Ishikawa (cell line): Measurements from ENCODE around the gene SMOC1.

Experiments
- CEBPB ChIP-seq: IDR thresholded peaks from 2 replicates; pipeline ENCODE4 v1.6.1; 2012
- CREB1 ChIP-seq: IDR thresholded peaks from 2 replicates; pipeline ENCODE4 v1.6.1; 2012; ENCODE audit warnings: low read depth
- EGR1 ChIP-seq: IDR thresholded peaks from 2 replicates; pipeline ENCODE4 v1.6.1; 2012
- EP300 ChIP-seq: IDR thresholded peaks from 2 replicates; pipeline ENCODE4 v1.6.1; 2012; ENCODE audit warnings: borderline replicate concordance
- MAX ChIP-seq: IDR thresholded peaks from 2 replicates; pipeline ENCODE4 v1.6.1; 2012
- NFIC ChIP-seq: IDR thresholded peaks from 2 replicates; pipeline ENCODE4 v1.6.1; 2012
- RAD21 ChIP-seq: IDR thresholded peaks from 2 replicates; pipeline ENCODE4 v1.6.1; 2012; ENCODE audit warnings: low read depth
- REST ChIP-seq: IDR thresholded peaks from 2 replicates; pipeline ENCODE4 v1.6.1; 2012; ENCODE audit warnings: low read depth, mild to moderate bottlenecking
- TAF1 ChIP-seq: IDR thresholded peaks from 2 replicates; pipeline ENCODE4 v1.6.1; 2012; ENCODE audit warnings: low read depth, mild to moderate bottlenecking
- TCF12 ChIP-seq: IDR thresholded peaks from 2 replicates; pipeline ENCODE4 v1.6.1; 2012; ENCODE audit warnings: low read depth
- TEAD4 ChIP-seq: IDR thresholded peaks from 2 replicates; pipeline ENCODE4 v1.6.1; 2012
- USF1 ChIP-seq: IDR thresholded peaks from 2 replicates; pipeline ENCODE4 v1.6.1; 2012
- YY1 ChIP-seq: IDR thresholded peaks from 2 replicates; pipeline ENCODE4 v1.6.1; 2012; ENCODE audit warnings: low read depth

- TF ChIP-seq USF1: no peak
- TF ChIP-seq CEBPB: no peak
- TF ChIP-seq TCF12: no peak
- TF ChIP-seq EP300: no peak
- TF ChIP-seq REST: no peak
- no peak for TF ChIP-seq MAX
- TF ChIP-seq YY1: no peak
- no peak for TF ChIP-seq CREB1
- no peak for TF ChIP-seq TEAD4
- TF ChIP-seq TAF1: no peak
- no peak for TF ChIP-seq NFIC
- peak; percentile 84 for TF ChIP-seq RAD21
- TF ChIP-seq EGR1: no peak
These were observed 148.7 kb downstream of the SMOC1 start for GRCh38 chr14:70027785-70028428.
